ENCODE data around the gene NARF. TPM values are rescaled to one million over a fixed set of nuclear protein-coding genes. Genes with fewer than 3 reads are reported as not detected.

NARF gene
- total RNA-seq, 3 donors from 2014 or later = 49.7 to 56.0 (median 55.9) TPM

DNA sequence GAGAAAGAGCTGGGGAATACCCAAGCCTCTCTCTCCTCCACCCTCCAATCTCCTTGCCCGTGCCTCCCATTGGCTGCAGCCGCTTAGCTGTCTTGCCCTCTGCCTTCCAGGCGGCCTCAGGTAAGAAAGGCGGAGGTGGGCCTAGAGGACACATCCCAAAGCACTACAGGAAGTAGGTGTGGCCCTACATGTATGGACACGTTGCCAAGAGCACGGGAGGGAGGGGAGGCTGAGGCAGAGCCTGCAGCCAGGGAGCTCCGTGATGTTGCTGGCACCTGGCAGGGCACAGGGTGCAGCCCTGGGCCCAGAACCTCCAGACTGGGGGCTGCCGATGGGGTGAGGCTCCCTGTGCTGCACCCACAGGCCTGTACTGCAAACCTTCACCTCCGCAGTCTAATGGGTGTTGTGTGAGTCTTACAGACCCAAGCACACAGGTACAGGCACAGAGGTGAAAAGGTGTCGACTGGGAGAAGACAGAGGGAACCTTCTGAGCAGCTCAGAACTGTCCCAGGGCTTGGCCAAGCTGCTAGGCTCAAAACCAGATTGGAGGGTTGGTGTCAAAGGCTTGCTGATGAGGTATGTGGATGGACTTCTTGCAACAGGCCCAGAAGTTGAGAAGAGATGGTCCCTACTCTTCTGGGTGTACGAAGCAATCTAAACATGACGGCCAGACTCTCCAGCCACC, 37.4 kb downstream of the NARF start:
- Histone ChIP-seq H3K9me3 (no peaks in the 10 kb centered on the region), H3K4me3 (no peak overlapping the region), H3K36me3 (ENCODE audit: low read depth) (no peaks in the 10 kb centered on the region), H3K4me1 (ENCODE audit: low read depth) (peaks cover 16% of the 10 kb centered on the region)
- DNase-seq (peak; percentile 67 to 71 (median 69)), ATAC-seq (peak; percentile 57)
- intact Hi-C loops (cut with DNase I, micrococcal nuclease) = no loop called here
- TF ChIP-seq, protein P1, sequence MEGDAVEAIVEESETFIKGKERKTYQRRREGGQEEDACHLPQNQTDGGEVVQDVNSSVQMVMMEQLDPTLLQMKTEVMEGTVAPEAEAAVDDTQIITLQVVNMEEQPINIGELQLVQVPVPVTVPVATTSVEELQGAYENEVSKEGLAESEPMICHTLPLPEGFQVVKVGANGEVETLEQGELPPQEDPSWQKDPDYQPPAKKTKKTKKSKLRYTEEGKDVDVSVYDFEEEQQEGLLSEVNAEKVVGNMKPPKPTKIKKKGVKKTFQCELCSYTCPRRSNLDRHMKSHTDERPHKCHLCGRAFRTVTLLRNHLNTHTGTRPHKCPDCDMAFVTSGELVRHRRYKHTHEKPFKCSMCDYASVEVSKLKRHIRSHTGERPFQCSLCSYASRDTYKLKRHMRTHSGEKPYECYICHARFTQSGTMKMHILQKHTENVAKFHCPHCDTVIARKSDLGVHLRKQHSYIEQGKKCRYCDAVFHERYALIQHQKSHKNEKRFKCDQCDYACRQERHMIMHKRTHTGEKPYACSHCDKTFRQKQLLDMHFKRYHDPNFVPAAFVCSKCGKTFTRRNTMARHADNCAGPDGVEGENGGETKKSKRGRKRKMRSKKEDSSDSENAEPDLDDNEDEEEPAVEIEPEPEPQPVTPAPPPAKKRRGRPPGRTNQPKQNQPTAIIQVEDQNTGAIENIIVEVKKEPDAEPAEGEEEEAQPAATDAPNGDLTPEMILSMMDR (IDR thresholded peaks at IDR 0.05) = no peak

DNA sequence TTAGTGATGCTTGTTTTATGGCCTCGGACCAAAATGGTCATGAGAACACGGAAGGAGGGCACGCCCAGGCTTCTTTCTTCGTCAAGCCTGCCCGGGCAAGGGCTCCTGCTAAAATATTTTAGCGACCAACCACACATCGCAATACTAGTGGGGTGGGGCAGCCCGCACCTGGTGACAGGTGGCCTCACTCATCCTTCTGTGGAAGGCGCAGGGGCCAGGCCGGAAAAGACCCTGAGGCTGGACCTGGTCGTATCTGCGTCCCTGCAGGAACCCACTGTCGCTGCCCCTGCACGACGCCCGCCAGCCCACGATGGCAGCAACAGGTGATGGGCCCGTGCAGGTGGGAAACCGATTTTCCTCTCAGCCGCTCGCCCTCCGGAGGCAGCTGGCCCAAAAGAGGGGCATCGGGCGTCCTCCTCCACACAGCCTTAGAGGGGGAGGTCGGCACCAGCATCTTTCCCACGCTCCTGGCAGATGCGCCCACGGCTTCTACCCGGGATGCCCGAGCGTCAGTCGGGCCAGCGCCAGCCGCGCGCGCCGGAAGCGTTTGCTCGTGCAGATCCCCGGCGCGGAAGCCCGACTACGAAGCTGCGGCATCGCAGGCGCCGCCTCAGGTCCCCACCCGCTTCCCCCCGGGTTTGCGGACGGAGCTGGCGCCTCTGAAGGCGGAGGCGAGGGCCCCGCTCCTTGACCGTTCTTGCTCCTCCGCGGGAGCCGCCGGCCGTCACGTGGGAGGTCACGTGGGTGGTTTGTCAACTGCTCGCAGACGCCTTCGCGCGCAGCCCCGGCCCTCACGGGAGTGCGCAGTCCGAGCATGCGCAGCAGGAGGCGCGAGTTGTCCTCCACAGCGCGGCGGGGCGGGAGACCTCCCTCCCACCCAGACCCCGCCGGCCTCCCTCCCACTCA, 38.2 kb downstream of the NARF start:
- no peaks in the 10 kb centered on the region for H3K9me3 ChIP-seq
- intact Hi-C loops (cut with DNase I, micrococcal nuclease) = no loop called here
- peak; percentile 84 for ATAC-seq
- peak; percentile 96 to 98 (median 98) for DNase-seq
- no peaks in the 10 kb centered on the region for H3K36me3 ChIP-seq (ENCODE audit: low read depth)
- peak overlapping the region; percentile 24 for H3K4me3 ChIP-seq
- TF ChIP-seq, protein P1 (IDR thresholded peaks at IDR 0.05) = no peak
- peaks cover 16% of the 10 kb centered on the region for H3K4me1 ChIP-seq (ENCODE audit: low read depth)

DNA sequence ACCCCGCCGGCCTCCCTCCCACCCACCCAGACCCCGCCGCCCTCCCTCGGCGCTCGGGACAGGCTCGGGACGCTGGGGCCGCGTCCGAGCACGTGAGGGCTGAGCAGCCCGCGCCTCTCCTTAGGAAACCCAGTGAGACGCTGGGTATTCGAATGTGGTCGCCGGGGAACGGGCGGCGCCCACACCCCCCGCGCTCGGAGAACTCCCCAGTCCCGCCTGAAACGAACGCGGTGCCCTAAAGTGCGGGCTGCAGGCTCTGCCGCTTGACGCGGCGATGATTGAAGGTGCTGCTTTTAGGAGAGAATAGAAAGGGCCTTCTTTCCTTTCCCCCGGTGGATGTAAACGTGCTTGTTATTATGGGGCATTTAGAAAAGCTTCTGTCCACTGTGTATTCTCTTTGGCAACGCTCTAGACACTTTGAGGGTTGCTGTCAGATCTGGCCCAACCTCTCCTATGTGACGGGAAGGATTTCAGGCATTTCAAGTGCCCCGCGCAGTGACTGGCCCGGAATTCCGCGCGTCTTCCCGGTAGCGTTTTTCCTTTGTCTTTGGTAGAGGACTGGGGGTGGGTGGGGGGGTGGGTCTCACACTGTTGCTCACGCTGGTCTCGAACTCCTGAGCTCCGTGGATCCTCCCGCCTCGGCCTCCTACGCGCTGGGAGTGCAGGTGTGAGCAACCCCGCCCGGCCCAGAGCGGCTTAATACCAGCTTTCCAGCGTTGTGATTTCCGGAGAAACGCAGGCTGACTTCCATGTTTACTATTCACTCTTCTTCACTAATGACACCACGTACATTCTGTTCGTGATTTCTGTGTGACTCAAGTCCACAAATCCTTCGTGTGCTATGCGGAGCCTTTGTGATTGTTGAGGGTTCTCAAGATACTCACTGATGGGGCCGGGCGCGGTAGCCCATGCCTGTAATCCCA, 39.2 kb downstream of the NARF start:
- Histone ChIP-seq H3K36me3 (ENCODE audit: low read depth) (no peaks in the 10 kb centered on the region), H3K9me3 (no peaks in the 10 kb centered on the region), H3K4me1 (ENCODE audit: low read depth) (peaks cover 16% of the 10 kb centered on the region), H3K4me3 (peak overlapping the region; percentile 24)
- TF ChIP-seq, protein P1 (IDR thresholded peaks at IDR 0.05) = no peak
- DNase-seq (peak; percentile 44 to 69 (median 67)), ATAC-seq (peak; percentile 44)
- intact Hi-C loops (cut with DNase I, micrococcal nuclease) = no loop called here

DNA sequence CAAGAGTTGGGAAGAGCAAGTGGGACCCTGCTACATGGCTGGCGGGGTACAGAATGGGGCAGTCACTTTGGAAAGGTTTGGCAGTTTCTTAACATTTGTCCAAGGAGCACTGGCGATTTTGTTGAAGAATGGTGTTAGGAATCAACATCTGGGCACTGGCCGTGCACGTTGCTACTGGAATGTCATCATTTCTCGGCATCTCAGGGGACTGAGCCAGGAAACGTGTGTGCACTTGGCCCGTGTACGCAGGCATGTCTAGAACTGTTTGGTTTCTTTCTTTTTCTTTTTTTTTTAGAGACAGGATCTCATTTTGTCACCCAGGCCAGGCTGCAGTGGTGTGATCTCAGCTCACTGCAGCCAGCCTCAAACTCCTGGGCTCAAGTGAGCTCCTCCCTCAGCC, 43.7 kb downstream of the NARF start:
- DNase-seq (no peak), ATAC-seq (no peak)
- no peaks in the 10 kb centered on the region for H3K4me1 ChIP-seq (ENCODE audit: low read depth)
- H3K9me3 ChIP-seq = no peaks in the 10 kb centered on the region
- TF ChIP-seq, protein P1 (IDR thresholded peaks at IDR 0.05) = no peak
- H3K36me3 ChIP-seq (ENCODE audit: low read depth) = no peaks in the 10 kb centered on the region
- intact Hi-C loops (cut with DNase I, micrococcal nuclease) = no loop called here
- no peak overlapping the region for H3K4me3 ChIP-seq

DNA sequence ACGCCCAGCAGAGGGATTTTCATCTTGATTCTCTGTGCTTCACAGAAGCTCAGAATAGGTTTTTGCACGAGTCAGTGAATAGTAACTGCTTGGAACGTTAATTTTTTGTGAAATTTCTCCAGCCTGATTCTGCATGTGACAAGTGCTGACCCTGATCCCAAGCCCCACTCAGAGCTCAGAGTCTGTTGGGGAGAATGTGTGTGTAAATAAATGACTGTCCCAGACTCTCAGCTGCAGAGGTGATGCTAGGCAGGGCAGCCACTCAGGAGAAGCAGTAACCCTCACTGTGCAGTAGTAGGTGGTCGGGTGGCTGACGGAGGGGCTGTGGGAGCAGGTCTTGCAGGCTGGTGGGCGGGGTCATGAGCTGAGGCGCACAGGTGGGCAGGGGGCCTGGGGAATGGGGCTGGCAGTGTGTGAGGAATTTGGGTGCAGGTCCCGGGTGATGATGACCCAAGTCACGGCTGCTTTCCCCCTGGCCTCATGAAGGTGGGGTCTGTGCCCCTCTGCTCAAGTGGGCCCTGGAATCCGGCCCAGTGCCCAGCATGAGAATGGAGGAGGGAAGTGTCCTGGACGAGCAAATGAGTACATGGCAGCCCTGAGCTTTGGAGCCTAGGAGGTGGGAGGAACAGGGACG, 44.7 kb downstream of the NARF start:
- TF ChIP-seq, protein P1 (IDR thresholded peaks at IDR 0.05) = no peak
- no peak for ATAC-seq
- H3K9me3 ChIP-seq = no peaks in the 10 kb centered on the region
- no peaks in the 10 kb centered on the region for H3K4me1 ChIP-seq (ENCODE audit: low read depth)
- intact Hi-C loops (cut with DNase I, micrococcal nuclease) = no loop called here
- no peak overlapping the region for H3K4me3 ChIP-seq
- H3K36me3 ChIP-seq (ENCODE audit: low read depth) = no peaks in the 10 kb centered on the region
- DNase-seq = no peak

Measured in mucosa of descending colon (tissue), 3 donors.